Measurements from ENCODE around the gene DHH.

- no peak for TF ChIP-seq CTCF (conservative IDR thresholded peaks at IDR 0.05; ENCODE audit: low read depth, low read length)
- no peak for TF ChIP-seq EZH2 (IDR thresholded peaks at IDR 0.05; ENCODE audit: borderline replicate concordance, low read depth, low read length, poor library complexity, severe bottlenecking)
Observed at GRCh38 chr12:49049566-49050224, 44.9 kb downstream of the DHH start.

Data from A673 (cell line).